HG02884 (cell line): ENCODE measurements around the gene SLC9C1.
"Not testable (repeated sequence)": the region's sequence is repeated elsewhere in the genome, so short reads cannot be mapped to it uniquely, and the experiment has no call there.

Experiments
- ATAC-seq: cut with Tn5 transposase; IDR thresholded peaks from one replicate; pipeline ENCODE4 v1.9.1; 2021; ENCODE audit warnings: mild to moderate bottlenecking, moderate library complexity; ENCODE audit not compliant: unreplicated experiment

SLC9C1 gene

GRCh38 chr3:112199622-112200316 is 94.2 kb downstream of the SLC9C1 start:
- no peak for ATAC-seq

GRCh38 chr3:112197131-112197530 is 96.9 kb downstream of the SLC9C1 start:
- no peak for ATAC-seq

GRCh38 chr3:112187300-112187699 is 106.7 kb downstream of the SLC9C1 start:
- no peak for ATAC-seq

GRCh38 chr3:112185423-112186035 is 108.5 kb downstream of the SLC9C1 start:
- not testable (repeated sequence) for ATAC-seq

- ATAC-seq: no peak
These were observed 118.4 kb downstream of the SLC9C1 start for GRCh38 chr3:112175646-112176045.

GRCh38 chr3:112175037-112175436 is 119.0 kb downstream of the SLC9C1 start:
- no peak for ATAC-seq

- no peak for ATAC-seq
These were observed 122.9 kb downstream of the SLC9C1 start for GRCh38 chr3:112171144-112171543.

GRCh38 chr3:112170046-112170445 is 124.0 kb downstream of the SLC9C1 start:
- no peak for ATAC-seq

GRCh38 chr3:112167758-112168157 is 126.3 kb downstream of the SLC9C1 start:
- peak; percentile 99 for ATAC-seq

- ATAC-seq: no peak
These were observed 144.9 kb downstream of the SLC9C1 start for GRCh38 chr3:112149136-112149535.

- ATAC-seq: no peak
These were observed 150.3 kb downstream of the SLC9C1 start for GRCh38 chr3:112143689-112144088.

- peak; percentile 45 for ATAC-seq
These were observed 150.8 kb downstream of the SLC9C1 start for GRCh38 chr3:112143251-112143650.

- ATAC-seq: no peak
These were observed 152.7 kb downstream of the SLC9C1 start for GRCh38 chr3:112141293-112141692.

GRCh38 chr3:112140584-112140983 is 153.4 kb downstream of the SLC9C1 start:
- ATAC-seq: no peak

GRCh38 chr3:112138219-112138969 is 155.6 kb downstream of the SLC9C1 start:
- ATAC-seq: no peak

GRCh38 chr3:112137781-112138180 is 156.2 kb downstream of the SLC9C1 start:
- ATAC-seq: no peak

GRCh38 chr3:112136959-112137693 is 156.9 kb downstream of the SLC9C1 start:
- ATAC-seq: no peak

GRCh38 chr3:112136046-112136445 is 158.0 kb downstream of the SLC9C1 start:
- no peak for ATAC-seq

- no peak for ATAC-seq
These were observed 159.5 kb downstream of the SLC9C1 start for GRCh38 chr3:112134335-112135124.

GRCh38 chr3:112133626-112134334 is 160.2 kb downstream of the SLC9C1 start:
- ATAC-seq: no peak
